ENCODE measurements around the gene STMND1. TPM values are rescaled to one million over a fixed set of nuclear protein-coding genes. Genes with fewer than 3 reads are reported as not detected.

The STMND1 gene
- total and polyA plus RNA-seq, 2 of the 4 experiments (the other 2 are of a cell fraction): not detected

DNA sequence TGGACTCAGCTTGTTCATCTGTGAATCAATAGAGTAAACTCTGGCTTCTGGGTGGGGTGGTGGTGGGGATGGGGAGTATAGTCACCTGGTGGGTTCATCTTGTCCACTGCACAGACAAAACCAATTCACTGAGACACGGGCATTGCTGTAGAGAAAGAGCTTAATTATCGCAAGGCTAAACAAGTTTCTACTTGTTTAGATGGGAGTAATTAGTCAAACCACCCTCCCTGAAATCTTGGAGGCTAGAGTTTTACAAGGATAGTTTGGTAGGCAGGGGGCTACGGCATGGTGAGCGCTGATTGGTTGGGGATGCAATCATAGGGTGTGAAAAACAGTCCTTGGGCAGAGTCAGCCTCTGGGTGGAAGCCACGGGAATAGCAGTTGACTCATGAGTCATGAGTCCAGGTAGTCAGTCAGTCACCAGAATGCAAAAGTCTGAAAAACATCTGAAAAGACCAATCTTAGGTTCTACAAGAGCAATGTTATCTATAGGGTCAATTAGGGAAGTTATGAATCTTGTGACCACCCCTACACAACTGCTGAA is 77.8 kb downstream of the STMND1 start:
- Histone ChIP-seq H4K20me1 (ENCODE audit: insufficient read depth, low read length) (no peaks in the 10 kb centered on the region), H2BK5ac (ENCODE audit: low read depth, low read length, poor library complexity, severe bottlenecking) (no peak overlapping the region), H2AK9ac (replicated peaks; ENCODE audit: low read depth, low read length, poor library complexity) (peak overlapping the region; percentile 82), H4K5ac (ENCODE audit: low read depth, low read length) (no peak overlapping the region), H4K91ac (ENCODE audit: insufficient read depth, low read depth, low read length) (no peak overlapping the region), H3K36me3 (ENCODE audit: control insufficient read depth, insufficient read depth, low read length) (no peaks in the 10 kb centered on the region), H3K4me1 (ENCODE audit: control insufficient read depth, insufficient read depth, low read length) (no peaks in the 10 kb centered on the region), H3K9me3 (ENCODE audit: control insufficient read depth, insufficient read depth, low read length) (peaks cover 11% of the 10 kb centered on the region), H2AK5ac (ENCODE audit: low read depth, low read length) (no peak overlapping the region), H2BK15ac (ENCODE audit: low read depth, low read length) (no peak overlapping the region), H3K27ac (ENCODE audit: insufficient read depth, low read length) (no peak overlapping the region), H3K4me2 (ENCODE audit: low read depth, low read length) (no peak overlapping the region), H3K14ac (replicated peaks; ENCODE audit: low read depth, low read length) (no peak overlapping the region), H3K27me3 (ENCODE audit: control insufficient read depth, insufficient read depth, low read length) (peaks cover 2% of the 10 kb centered on the region), H3K23ac (ENCODE audit: low read depth, low read length) (no peak overlapping the region), H2BK20ac (ENCODE audit: low read depth, low read length) (no peak overlapping the region), H3K4me3 (ENCODE audit: insufficient read depth, low read depth, low read length) (no peak overlapping the region), H2AFZ (replicated peaks; ENCODE audit: low read length, poor library complexity) (no peak overlapping the region), H2BK120ac (ENCODE audit: low read depth, low read length) (no peak overlapping the region), H3K18ac (ENCODE audit: low read depth, low read length) (no peak overlapping the region), H3K56ac (ENCODE audit: extremely low read depth, insufficient read depth, low read length) (no peak overlapping the region), H4K8ac (ENCODE audit: low read depth in 2 of 2, low read length in 2 of 2) (no peak overlapping the region), H3K9ac (ENCODE audit: low read depth, low read length) (no peak overlapping the region), H3K4ac (ENCODE audit: low read depth, low read length) (no peak overlapping the region), H3K79me1 (ENCODE audit: low read depth in 1 of 2, low read length in 2 of 2) (no peaks in the 10 kb centered on the region), H3K9me1 (ENCODE audit: insufficient read depth, low read length) (no peaks in the 10 kb centered on the region)
- POLR2A ChIA-PET (ENCODE audit: unreplicated experiment): no interaction called here
- WGBS, 2 experiments (ENCODE audit: extremely low coverage in 2 of 2, insufficient read length in 1 of 2): 100% methylated on average over 2 of the region's 5 CpGs; no CpG with 5 or more reads in 1 of the 2 experiments
- ATAC-seq (ENCODE audit: low read depth) (no peak), DNase-seq (peak; percentile 26)
- in situ Hi-C loops (cut with MboI; ENCODE audit: low sequenced_read_pairs): no loop called here
- dilution Hi-C loops (cut with HindIII; ENCODE audit: low sequenced_read_pairs, unreplicated experiment): no loop called here
- TF ChIP-seq, protein P1, sequence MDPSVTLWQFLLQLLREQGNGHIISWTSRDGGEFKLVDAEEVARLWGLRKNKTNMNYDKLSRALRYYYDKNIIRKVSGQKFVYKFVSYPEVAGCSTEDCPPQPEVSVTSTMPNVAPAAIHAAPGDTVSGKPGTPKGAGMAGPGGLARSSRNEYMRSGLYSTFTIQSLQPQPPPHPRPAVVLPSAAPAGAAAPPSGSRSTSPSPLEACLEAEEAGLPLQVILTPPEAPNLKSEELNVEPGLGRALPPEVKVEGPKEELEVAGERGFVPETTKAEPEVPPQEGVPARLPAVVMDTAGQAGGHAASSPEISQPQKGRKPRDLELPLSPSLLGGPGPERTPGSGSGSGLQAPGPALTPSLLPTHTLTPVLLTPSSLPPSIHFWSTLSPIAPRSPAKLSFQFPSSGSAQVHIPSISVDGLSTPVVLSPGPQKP (IDR thresholded peaks at IDR 0.05; ENCODE audit: borderline replicate concordance, low read depth, low read length): no peak
- no TSS peak for BruUV-seq (replicated peaks)
- intact Hi-C loops (cut with micrococcal nuclease): no loop called here
- CTCF ChIA-PET: no interaction called here

Other genes starting within 250 kb of the STMND1 start
- 4.1 and 6.7 TPM in 2 replicates for gene RBM24, start 179.3 kb downstream of the STMND1 start, total RNA-seq (2012; rRNA removed)
- 6.6 and 8.1 TPM in 2 replicates for gene RBM24, start 179.3 kb downstream of the STMND1 start, polyA plus RNA-seq (2012; rRNA removed)

All from IMR-90 (cell line).